HG02973 (cell line): Measurements from ENCODE around the gene MNAT1.

ENCODE experiments used
- ATAC-seq: cut with Tn5 transposase; IDR thresholded peaks from one replicate; pipeline ENCODE4 v1.9.1; 2021; ENCODE audit warnings: moderate library complexity; ENCODE audit not compliant: unreplicated experiment

Gene MNAT1

GRCh38 chr14:61003571-61003970 lies 269.0 kb downstream of the MNAT1 start:
- no peak for ATAC-seq

- no peak for ATAC-seq
Observed at GRCh38 chr14:61019537-61019936, 285.0 kb downstream of the MNAT1 start.
